GM12878 (cell line): Measurements from ENCODE around the gene NOL7. TPM values are rescaled to one million over a fixed set of nuclear protein-coding genes. Genes with fewer than 3 reads are reported as not detected.

Source experiments
- ATAC-seq: fragments of 200-7000 bp; cut with Tn5 transposase; 3 replicates; pipeline ENCODE4 v1.9.1; 2020; ENCODE audit warnings: mild to moderate bottlenecking, moderate library complexity
- BruUV-seq: library from RNA; stranded (reverse); fragments of 400-500 nt; replicated peaks from 2 replicates; lab custom pipeline; 2021; lab: Mats Ljungman, UMichigan
- CTCF ChIA-PET: fragments of 300-600 bp; sonication (Branson Sonifier 250); formaldehyde crosslinking; extraction: SDS; loops from one replicate; lab custom pipeline; 2021; ENCODE audit warnings: inconsistent platforms; lab: Yijun Ruan, JAX
- POLR2A ChIA-PET: fragments of 350-600 bp; formaldehyde crosslinking; extraction: SDS; loops from one replicate; lab custom pipeline; 2021; ENCODE audit warnings: inconsistent platforms; lab: Charles Lee
- RAD21 ChIA-PET: fragments of 300-600 bp; sonication (Branson Sonifier 250); formaldehyde crosslinking; loops from one replicate; lab custom pipeline; 2023; ENCODE audit warnings: antibody characterized with exemption; ENCODE audit not compliant: unreplicated experiment; lab: Charles Lee
- SMC1A ChIA-PET: fragments of 300-600 bp; sonication (Branson Sonifier 250); formaldehyde crosslinking; loops from one replicate; lab custom pipeline; 2023; ENCODE audit not compliant: unreplicated experiment, uncharacterized antibody; lab: Charles Lee
- DNase-seq: peaks from one replicate; pipeline ENCODE4 v3.0.0-alpha.2; 2011; ENCODE audit warnings: low read depth, low spot score
- FAIRE-seq: peaks from 3 replicates; lab custom pipeline; 2011; peaks lifted over from hg19 to GRCh38; lab: Jason Lieb, UNC
- H2AFZ ChIP-seq: 2 replicates; pipeline ENCODE4 v1.6.0; 2011; ENCODE audit warnings: low read depth, low read length, control low read depth; ENCODE audit not compliant: control insufficient read depth
- H3K27ac ChIP-seq: 2 replicates; pipeline ENCODE4 v1.5.1; 2011; ENCODE audit warnings: control low read depth; ENCODE audit not compliant: control insufficient read depth, insufficient read depth
- H3K27me3 ChIP-seq, 2 experiments: replicated peaks in 1 of 2; 2 replicates each; pipeline versions ENCODE4 v1.6.0 to v1.6.1; 2011; ENCODE audit warnings: low read length in 1 of 2; ENCODE audit not compliant: control insufficient read depth in 2 of 2, insufficient read depth in 2 of 2
- H3K36me3 ChIP-seq, 2 experiments: 2 replicates each; pipeline ENCODE4 v1.5.1; 2011; ENCODE audit warnings: low read length in 1 of 2; ENCODE audit not compliant: control insufficient read depth in 2 of 2, insufficient read depth in 2 of 2
- H3K4me1 ChIP-seq: 2 replicates; pipeline ENCODE4 v1.6.1; 2011; ENCODE audit warnings: mild to moderate bottlenecking, low read length, moderate library complexity, mixed read lengths; ENCODE audit not compliant: control insufficient read depth, insufficient read depth
- H3K4me2 ChIP-seq: 2 replicates; pipeline ENCODE4 v1.6.0; 2011; ENCODE audit warnings: control low read depth; ENCODE audit not compliant: control insufficient read depth, insufficient read depth
- H3K4me3 ChIP-seq: fragments of 200-600 bp; sonication (generic); 2 replicates; pipeline ENCODE4 v1.5.1; 2016
- H3K79me2 ChIP-seq: 2 replicates; pipeline ENCODE4 v1.6.0; 2011; ENCODE audit warnings: low read length; ENCODE audit not compliant: control insufficient read depth, insufficient read depth
- H3K9ac ChIP-seq: 2 replicates; pipeline ENCODE4 v1.8.0; 2011; ENCODE audit warnings: low read length, control low read depth, mixed read lengths; ENCODE audit not compliant: control insufficient read depth, insufficient read depth
- H3K9me3 ChIP-seq: replicated peaks from 3 replicates; pipeline ENCODE4 v1.5.1; 2011; ENCODE audit warnings: mild to moderate bottlenecking, low read length; ENCODE audit not compliant: control insufficient read depth, insufficient read depth
- H4K20me1 ChIP-seq: 2 replicates; pipeline ENCODE4 v1.6.0; 2011; ENCODE audit not compliant: control insufficient read depth, insufficient read depth
- BCL3 ChIP-seq: IDR thresholded peaks from 2 replicates; pipeline ENCODE4 v1.6.1; 2011; ENCODE audit warnings: borderline replicate concordance, low read depth, mild to moderate bottlenecking, moderate library complexity, low read length; ENCODE audit not compliant: insufficient read depth, poor library complexity, severe bottlenecking
- CBX3 ChIP-seq: fragments of 200-600 bp; sonication (generic); IDR thresholded peaks from 2 replicates; pipeline ENCODE4 v1.6.1; 2016; ENCODE audit warnings: low read depth, borderline replicate concordance
- FOXK2 ChIP-seq: fragments of 450-650 bp; IDR thresholded peaks from 2 replicates; pipeline ENCODE4 v1.6.1; 2017; ENCODE audit warnings: mild to moderate bottlenecking, moderate library complexity
- IRF5 ChIP-seq: fragments of 450-650 bp; IDR thresholded peaks from 2 replicates; pipeline ENCODE4 v1.6.1; 2017; ENCODE audit warnings: borderline replicate concordance
- KLF5 ChIP-seq: fragments of 450-650 bp; IDR thresholded peaks from 2 replicates; pipeline ENCODE4 v1.6.1; 2014; ENCODE audit warnings: mild to moderate bottlenecking; ENCODE audit not compliant: partially characterized antibody
- NRF1 ChIP-seq: conservative IDR thresholded peaks from 2 replicates; pipeline ENCODE4 v1.6.1; 2011; ENCODE audit warnings: mild to moderate bottlenecking, low read depth, low read length, improper control_type of control experiment
- RAD51 ChIP-seq: fragments of 450-650 bp; IDR thresholded peaks from 2 replicates; pipeline ENCODE4 v1.6.1; 2016; ENCODE audit warnings: moderate library complexity, mild to moderate bottlenecking, inconsistent platforms
- RFX5 ChIP-seq: IDR thresholded peaks from 2 replicates; pipeline ENCODE4 v1.6.1; 2011; ENCODE audit warnings: low read depth, low read length, improper control_type of control experiment
- SIX5 ChIP-seq: IDR thresholded peaks from 2 replicates; pipeline ENCODE4 v1.6.1; 2011; ENCODE audit warnings: mild to moderate bottlenecking, low read depth, low read length, moderate library complexity; ENCODE audit not compliant: severe bottlenecking
- SKIL ChIP-seq: fragments of 450-650 bp; IDR thresholded peaks from 2 replicates; pipeline ENCODE4 v1.6.1; 2017; ENCODE audit warnings: mild to moderate bottlenecking, low read depth, inconsistent platforms; ENCODE audit not compliant: poor library complexity, severe bottlenecking
- SMAD1 ChIP-seq: fragments of 450-650 bp; IDR thresholded peaks from 2 replicates; pipeline ENCODE4 v1.6.1; 2018; ENCODE audit warnings: mild to moderate bottlenecking, low read depth; ENCODE audit not compliant: partially characterized antibody
- STAT1 ChIP-seq: fragments of 450-650 bp; conservative IDR thresholded peaks from 2 replicates; pipeline ENCODE4 v1.6.1; 2014; ENCODE audit warnings: antibody characterized with exemption, mild to moderate bottlenecking
- ZBTB11 ChIP-seq: fragments of 450-650 bp; formaldehyde crosslinking; IDR thresholded peaks from 2 replicates; pipeline ENCODE4 v1.5.0; 2022; ENCODE audit warnings: mild to moderate bottlenecking, missing genetic modification characterization
- ZNF274 ChIP-seq: IDR thresholded peaks from one replicate; pipeline ENCODE4 v1.8.0; 2011; ENCODE audit not compliant: insufficient read length, insufficient read depth
- WGBS: methylation state at CpG from one replicate; pipeline ENCODE4 v1.1.6; 2016; ENCODE audit warnings: low lambda C conversion rate; ENCODE audit not compliant: insufficient replicate concordance, insufficient coverage; ENCODE audit errors: missing lambda C conversion rate; 5-methylcytosine and 5-hydroxymethylcytosine counted together
- in situ Hi-C: fragments of 300-500 bp; cut with MboI; formaldehyde crosslinking; loops from 9 replicates; pipeline ENCODE4 v1.14.3; 2018; ENCODE audit warnings: mixed read lengths
- intact Hi-C: fragments of 100-400 bp; cut with micrococcal nuclease; formaldehyde crosslinking; loops from one replicate; pipeline ENCODE4 v1.14.2; 2022; ENCODE audit not compliant: unreplicated experiment
- polyA plus RNA-seq, 11 experiments: library from polyadenylated mRNA; depleted of rRNA in 4 of 11; unstranded in 6 of 11; stranded (reverse) in 5 of 11; fragments of >200 nt; fragmentation: Nextera tagmentation in 4 of 11; fragmentation: Illumina TruSeq in 1 of 11; extraction: Ambion mirVana in 4 of 11; extraction: Trizol in 1 of 11; gene quantifications; 1 replicate in 1 of 11; 2 replicates in 10 of 11; pipeline versions ENCODE4 v1.2.1 to v1.2.3, GENCODE V29; 2011 to 2016; ENCODE audit warnings: inconsistent platforms in 2 of 11, missing spikeins in 2 of 11, low read depth in 1 of 11
- total RNA-seq, 4 experiments: library from RNA; depleted of rRNA in 3 of 4; stranded (reverse); fragments of >200 nt in 3 of 4; fragmentation: Illumina TruSeq in 1 of 4; extraction: Trizol in 1 of 4; gene quantifications; 2 replicates each; pipeline versions ENCODE4 v1.2.1 to v1.2.3, GENCODE V29; 2013 to 2021

Gene NOL7
- total and polyA plus RNA-seq, 10 of the 15 experiments (the other 5 are each of a cell fraction or from before 2014, with no cell fraction given): 12.2 to 222 (median 86.2) TPM

- TF ChIP-seq BCL3 (no peak), IRF5 (no peak), CBX3 (no peak)
These were observed 21.4 kb upstream of the NOL7 start (continued) for GRCh38 chr6:13593720-13594119.

- 97% methylated on average over 4 of the region's 4 CpGs for WGBS
- Histone ChIP-seq H3K4me3 (no peak overlapping the region), H3K4me2 (no peak overlapping the region), H3K36me3 (peaks cover 0 to 8% of the 10 kb centered on the region in 2 experiments; a peak in 1 of 4 replicates), H3K4me1 (no peaks in the 10 kb centered on the region), H3K27me3 (no peaks in the 10 kb centered on the region), H3K9me3 (no peaks in the 10 kb centered on the region), H3K27ac (no peak overlapping the region), H3K79me2 (no peaks in the 10 kb centered on the region), H3K9ac (no peak overlapping the region), H4K20me1 (no peaks in the 10 kb centered on the region), H2AFZ (no peak overlapping the region)
- RAD21 ChIA-PET: no interaction called here
- no peak for ATAC-seq
- no TSS peak for BruUV-seq
- DNase-seq: no peak
- no peak for FAIRE-seq
- intact Hi-C loops: no loop called here
- SMC1A ChIA-PET: no interaction called here
- POLR2A ChIA-PET: no interaction called here
- CTCF ChIA-PET: no interaction called here
- in situ Hi-C loops: no loop called here
- TF ChIP-seq RFX5: no peak
- TF ChIP-seq NRF1: no peak
- no peak for TF ChIP-seq RAD51
- no peak for TF ChIP-seq FOXK2
- no peak for TF ChIP-seq SMAD1
- TF ChIP-seq SIX5: no peak
- no peak for TF ChIP-seq SKIL
- no peak for TF ChIP-seq KLF5
- TF ChIP-seq STAT1: no peak
- TF ChIP-seq ZNF274: no peak
- no peak for TF ChIP-seq ZBTB11
These were observed 18.1 kb upstream of the NOL7 start for GRCh38 chr6:13597073-13597472.
